Sigmoid colon (tissue), 4 donors: ENCODE measurements around the gene PLEKHG4B.

ENCODE experiments used
- EP300 ChIP-seq, 4 donors: sonication (generic); formaldehyde crosslinking; IDR thresholded peaks; one replicate each; pipeline ENCODE4 v1.6.1; 2017; ENCODE audit warnings: antibody characterized with exemption in 4 of 4
- POLR2A ChIP-seq, 2 donors: fragments of 450-650 bp; IDR thresholded peaks; one replicate each; pipeline ENCODE4 v1.6.1; 2016; ENCODE audit warnings: antibody characterized with exemption in 2 of 2, mild to moderate bottlenecking in 2 of 2, moderate library complexity in 2 of 2
- TF ChIP-seq, protein P1 (sequence below), 4 experiments: fragments of 450-650 bp in 3 of 4; fragments of 200-600 bp in 1 of 4; IDR thresholded peaks; one replicate each; pipeline ENCODE4 v1.5.1; 2016 to 2019; ENCODE audit warnings: antibody characterized with exemption in 4 of 4, mild to moderate bottlenecking in 3 of 4, moderate library complexity in 2 of 4

DNA sequence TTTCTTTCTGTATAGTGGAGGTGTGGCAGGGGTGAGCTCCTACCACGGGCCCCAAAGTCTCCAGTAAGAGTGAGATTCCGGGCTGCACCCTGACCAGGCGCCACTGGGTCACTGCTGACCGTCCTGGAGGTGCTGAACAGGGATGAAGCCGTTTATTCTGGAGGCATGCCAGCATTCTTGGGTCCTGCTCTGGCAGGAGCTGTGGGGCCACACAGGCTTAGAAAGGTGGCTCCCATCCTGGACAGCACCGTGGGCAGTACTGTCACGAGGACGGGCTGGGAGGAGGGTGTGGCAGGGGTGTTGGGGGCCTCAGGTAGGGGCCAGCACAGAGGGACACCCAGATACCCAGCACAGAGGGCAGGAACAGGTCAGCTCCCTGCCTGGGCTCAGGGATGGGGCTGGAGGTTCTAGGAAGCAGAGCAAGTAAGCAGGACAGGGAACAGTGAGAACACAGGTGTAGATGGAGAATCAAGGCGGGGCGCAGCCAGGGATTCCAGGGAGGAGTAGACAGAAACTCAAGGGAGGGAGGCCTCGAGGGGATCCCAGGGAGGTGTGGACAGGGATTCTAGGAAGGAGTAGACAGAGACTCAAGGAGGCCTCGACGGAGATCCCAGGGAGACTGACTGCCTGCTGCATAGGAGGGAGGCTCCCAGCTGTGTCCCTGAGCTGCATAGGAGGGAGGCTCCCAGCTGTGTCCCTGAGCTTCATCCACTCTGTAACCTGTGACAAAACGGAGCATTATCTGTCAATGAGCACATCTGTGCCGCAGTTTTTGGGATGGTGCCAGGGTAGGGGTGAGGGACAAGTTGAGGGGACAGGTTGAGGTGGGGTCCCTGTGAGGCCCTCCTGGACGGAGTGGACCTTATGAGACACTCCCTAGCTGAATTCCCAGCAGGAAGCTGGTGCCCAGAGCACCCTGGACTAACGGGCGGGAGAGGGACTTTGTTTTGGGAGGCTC lies 1.1 kb upstream of the PLEKHG4B start:
- TF ChIP-seq POLR2A (IDR thresholded peaks at IDR 0.05), result no peak
- TF ChIP-seq, protein P1, sequence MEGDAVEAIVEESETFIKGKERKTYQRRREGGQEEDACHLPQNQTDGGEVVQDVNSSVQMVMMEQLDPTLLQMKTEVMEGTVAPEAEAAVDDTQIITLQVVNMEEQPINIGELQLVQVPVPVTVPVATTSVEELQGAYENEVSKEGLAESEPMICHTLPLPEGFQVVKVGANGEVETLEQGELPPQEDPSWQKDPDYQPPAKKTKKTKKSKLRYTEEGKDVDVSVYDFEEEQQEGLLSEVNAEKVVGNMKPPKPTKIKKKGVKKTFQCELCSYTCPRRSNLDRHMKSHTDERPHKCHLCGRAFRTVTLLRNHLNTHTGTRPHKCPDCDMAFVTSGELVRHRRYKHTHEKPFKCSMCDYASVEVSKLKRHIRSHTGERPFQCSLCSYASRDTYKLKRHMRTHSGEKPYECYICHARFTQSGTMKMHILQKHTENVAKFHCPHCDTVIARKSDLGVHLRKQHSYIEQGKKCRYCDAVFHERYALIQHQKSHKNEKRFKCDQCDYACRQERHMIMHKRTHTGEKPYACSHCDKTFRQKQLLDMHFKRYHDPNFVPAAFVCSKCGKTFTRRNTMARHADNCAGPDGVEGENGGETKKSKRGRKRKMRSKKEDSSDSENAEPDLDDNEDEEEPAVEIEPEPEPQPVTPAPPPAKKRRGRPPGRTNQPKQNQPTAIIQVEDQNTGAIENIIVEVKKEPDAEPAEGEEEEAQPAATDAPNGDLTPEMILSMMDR (IDR thresholded peaks at IDR 0.05), result no peak
- no peak for TF ChIP-seq EP300 (IDR thresholded peaks at IDR 0.05)
